Esophagus squamous epithelium (tissue), 5 donors: Measurements from ENCODE around the gene LNP1. TPM values are rescaled to one million over a fixed set of nuclear protein-coding genes. Genes with fewer than 3 reads are reported as not detected.

Source experiments
- DNase-seq: peaks from one replicate; lab custom pipeline; 2025; lab: John Stamatoyannopoulos, UW
- H3K27ac ChIP-seq, 4 donors: fragments of 200-600 bp; sonication (generic); one replicate each; pipeline ENCODE4 v1.5.1; 2016 to 2019; ENCODE audit warnings: mild to moderate bottlenecking in 1 of 4
- H3K27me3 ChIP-seq, 4 donors: fragments of 200-600 bp; sonication (generic); 1 replicate in 3 of 4; 2 replicates in 1 of 4; pipeline versions ENCODE4 v1.5.1 to v1.6.0; 2017 to 2021; ENCODE audit warnings: antibody characterized with exemption in 1 of 4
- H3K36me3 ChIP-seq, 3 donors: fragments of 200-600 bp; sonication (generic); one replicate each; pipeline ENCODE4 v1.5.1; 2016 to 2019
- H3K4me1 ChIP-seq, 3 donors: fragments of 200-600 bp; sonication (generic); one replicate each; pipeline ENCODE4 v1.5.1; 2017 to 2019
- H3K4me3 ChIP-seq, 4 donors: fragments of 200-600 bp; sonication (generic); 1 replicate in 3 of 4; 2 replicates in 1 of 4; pipeline ENCODE4 v1.5.1; 2016 to 2019; ENCODE audit warnings: mild to moderate bottlenecking in 2 of 4, moderate library complexity in 1 of 4
- H3K9me3 ChIP-seq, 3 donors: fragments of 200-600 bp; sonication (generic); one replicate each; pipeline ENCODE4 v1.5.1; 2016 to 2019
- POLR2A ChIP-seq, 4 donors: fragments of 450-650 bp; IDR thresholded peaks; one replicate each; pipeline ENCODE4 v1.6.1; 2017; ENCODE audit warnings: antibody characterized with exemption in 4 of 4, mild to moderate bottlenecking in 4 of 4, moderate library complexity in 3 of 4
- WGBS, 2 donors: methylation state at CpG; one replicate each; pipeline ENCODE4 v1.1.5; 2018; 5-methylcytosine and 5-hydroxymethylcytosine counted together
- intact Hi-C: fragments of 100-400 bp; cut with DNase I; formaldehyde crosslinking; loops from one replicate; pipeline ENCODE4 v1.15.0; 2022
- total RNA-seq, 4 donors: library from RNA; depleted of rRNA; stranded (reverse); fragments of >200 nt; gene quantifications; one replicate each; pipeline ENCODE4 v1.1.0, GENCODE V29; 2016
- TF ChIP-seq, protein P1 (sequence below), 6 experiments: fragments of 450-650 bp in 4 of 6; fragments of 200-600 bp in 2 of 6; sonication (generic) in 2 of 6; IDR thresholded peaks; one replicate each; pipeline ENCODE4 v1.5.1; 2016 to 2019; ENCODE audit warnings: antibody characterized with exemption in 6 of 6, mild to moderate bottlenecking in 4 of 6, moderate library complexity in 4 of 6
- donor health status: DM: yes; HTN: yes; CAD: no.

The LNP1 gene
- total RNA-seq, 4 donors from 2014 or later, result 0.31 to 1.5 (median 0.97) TPM

- H3K36me3 ChIP-seq, result no peaks in the 10 kb centered on the region
- H3K4me3 ChIP-seq, result no peak overlapping the region
- WGBS, 2 donors, result 2 to 6% methylated on average over 3 of the region's 3 CpGs
- intact Hi-C loops, result loop anchor here (5.0 kb wide), 1 partner anchor 129 kb away; no protein-coding TSS in a partner anchor
- H3K9me3 ChIP-seq, result peaks cover 0 to 5% (median 0%) of the 10 kb centered on the region in 3 donors
- no peaks in the 10 kb centered on the region for H3K27me3 ChIP-seq
- no peak overlapping the region for H3K27ac ChIP-seq
- TF ChIP-seq, protein P1, sequence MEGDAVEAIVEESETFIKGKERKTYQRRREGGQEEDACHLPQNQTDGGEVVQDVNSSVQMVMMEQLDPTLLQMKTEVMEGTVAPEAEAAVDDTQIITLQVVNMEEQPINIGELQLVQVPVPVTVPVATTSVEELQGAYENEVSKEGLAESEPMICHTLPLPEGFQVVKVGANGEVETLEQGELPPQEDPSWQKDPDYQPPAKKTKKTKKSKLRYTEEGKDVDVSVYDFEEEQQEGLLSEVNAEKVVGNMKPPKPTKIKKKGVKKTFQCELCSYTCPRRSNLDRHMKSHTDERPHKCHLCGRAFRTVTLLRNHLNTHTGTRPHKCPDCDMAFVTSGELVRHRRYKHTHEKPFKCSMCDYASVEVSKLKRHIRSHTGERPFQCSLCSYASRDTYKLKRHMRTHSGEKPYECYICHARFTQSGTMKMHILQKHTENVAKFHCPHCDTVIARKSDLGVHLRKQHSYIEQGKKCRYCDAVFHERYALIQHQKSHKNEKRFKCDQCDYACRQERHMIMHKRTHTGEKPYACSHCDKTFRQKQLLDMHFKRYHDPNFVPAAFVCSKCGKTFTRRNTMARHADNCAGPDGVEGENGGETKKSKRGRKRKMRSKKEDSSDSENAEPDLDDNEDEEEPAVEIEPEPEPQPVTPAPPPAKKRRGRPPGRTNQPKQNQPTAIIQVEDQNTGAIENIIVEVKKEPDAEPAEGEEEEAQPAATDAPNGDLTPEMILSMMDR (IDR thresholded peaks at IDR 0.05), result peak; percentile 24 to 81 (median 72)
- no peak for TF ChIP-seq POLR2A (IDR thresholded peaks at IDR 0.05)
- DNase-seq, result no peak
- peaks cover 0 to 3% (median 0%) of the 10 kb centered on the region in 3 donors for H3K4me1 ChIP-seq
Observed at GRCh38 chr3:100463002-100463401, 61.7 kb downstream of the LNP1 start.

GRCh38 chr3:100463646-100464155 lies 62.4 kb downstream of the LNP1 start:
- Histone ChIP-seq H3K27me3 (no peaks in the 10 kb centered on the region), H3K9me3 (peaks cover 0 to 5% (median 0%) of the 10 kb centered on the region in 3 donors), H3K4me1 (peaks cover 0 to 3% (median 0%) of the 10 kb centered on the region in 3 donors), H3K4me3 (no peak overlapping the region), H3K36me3 (no peaks in the 10 kb centered on the region), H3K27ac (no peak overlapping the region)
- TF ChIP-seq POLR2A (IDR thresholded peaks at IDR 0.05), result no peak
- TF ChIP-seq, protein P1 (IDR thresholded peaks at IDR 0.05), result no peak
- intact Hi-C loops, result loop anchor here (5.0 kb wide), 1 partner anchor 129 kb away; no protein-coding TSS in a partner anchor
- DNase-seq, result no peak
- WGBS, 2 donors, result 62 to 66% methylated on average over 3 of the region's 3 CpGs

DNA sequence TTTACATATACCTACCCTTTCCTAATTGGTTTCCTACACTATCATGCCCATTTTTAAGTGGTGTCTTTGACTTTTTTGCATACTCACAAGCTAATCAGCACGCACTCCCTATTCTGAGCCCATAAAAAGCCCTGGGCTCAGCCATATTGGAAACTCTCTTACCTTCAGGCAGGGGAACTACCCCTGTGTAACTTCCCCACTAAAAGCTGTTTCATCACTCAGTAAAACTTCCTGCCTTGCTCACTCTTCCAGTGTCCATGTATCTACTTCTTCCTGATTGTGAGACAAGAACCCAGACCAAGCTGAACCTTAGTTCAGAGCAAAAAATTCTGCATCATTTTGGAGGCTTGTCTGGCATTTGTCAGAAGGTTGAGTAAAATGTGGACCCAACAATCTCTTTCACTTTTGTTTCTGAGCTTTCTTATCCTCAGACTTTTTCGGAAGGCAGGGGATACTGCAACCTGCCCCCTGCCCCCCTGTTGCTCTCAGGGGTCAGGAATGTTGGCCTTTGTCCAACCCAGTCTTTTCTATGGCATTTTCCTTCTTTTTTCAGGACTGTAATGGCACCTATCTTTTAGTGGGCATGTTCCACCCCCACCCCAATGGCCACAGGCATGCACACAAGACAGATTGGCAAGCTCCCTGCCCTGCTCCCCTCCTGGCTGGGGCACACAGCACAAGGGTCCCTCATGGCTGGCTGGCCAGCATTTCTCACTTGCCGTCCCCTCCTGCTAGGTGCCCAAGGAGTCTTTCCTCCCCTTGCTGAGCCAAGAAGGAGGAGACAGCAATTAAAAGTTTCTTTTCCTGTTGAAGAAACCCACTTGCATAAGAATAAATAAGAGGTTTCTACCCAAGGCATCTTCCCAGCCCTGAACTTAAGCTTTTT lies 64.8 kb downstream of the LNP1 start:
- Histone ChIP-seq H3K36me3 (no peaks in the 10 kb centered on the region), H3K27ac (no peak overlapping the region), H3K4me3 (no peak overlapping the region), H3K9me3 (peaks cover 0 to 5% (median 0%) of the 10 kb centered on the region in 3 donors), H3K4me1 (peaks cover 0 to 3% (median 0%) of the 10 kb centered on the region in 3 donors), H3K27me3 (no peaks in the 10 kb centered on the region)
- no peak for DNase-seq
- intact Hi-C loops, result no loop called here
- TF ChIP-seq, protein P1 (IDR thresholded peaks at IDR 0.05), result no peak
- no peak for TF ChIP-seq POLR2A (IDR thresholded peaks at IDR 0.05)
- 63 to 88% methylated on average over 3 of the region's 3 CpGs for WGBS, 2 donors

GRCh38 chr3:100467133-100467532 lies 65.8 kb downstream of the LNP1 start:
- TF ChIP-seq, protein P1 (IDR thresholded peaks at IDR 0.05), result no peak
- TF ChIP-seq POLR2A (IDR thresholded peaks at IDR 0.05), result no peak
- WGBS, 2 donors, result 71 to 92% methylated on average over 1 of the region's 1 CpG
- intact Hi-C loops, result no loop called here
- DNase-seq, result no peak
- Histone ChIP-seq H3K27ac (no peak overlapping the region), H3K27me3 (no peaks in the 10 kb centered on the region), H3K36me3 (no peaks in the 10 kb centered on the region), H3K9me3 (peaks cover 0 to 5% (median 0%) of the 10 kb centered on the region in 3 donors), H3K4me3 (no peak overlapping the region), H3K4me1 (peaks cover 0 to 3% (median 0%) of the 10 kb centered on the region in 3 donors)

- Histone ChIP-seq H3K27ac (no peak overlapping the region), H3K4me1 (peaks cover 0 to 3% (median 0%) of the 10 kb centered on the region in 3 donors), H3K36me3 (no peaks in the 10 kb centered on the region), H3K9me3 (peaks cover 0 to 5% (median 0%) of the 10 kb centered on the region in 3 donors), H3K4me3 (no peak overlapping the region), H3K27me3 (no peaks in the 10 kb centered on the region)
- intact Hi-C loops, result no loop called here
- no peak for DNase-seq
- TF ChIP-seq, protein P1 (IDR thresholded peaks at IDR 0.05), result no peak
- no peak for TF ChIP-seq POLR2A (IDR thresholded peaks at IDR 0.05)
- 98 to 100% methylated on average over 2 of the region's 2 CpGs for WGBS, 2 donors
Observed at GRCh38 chr3:100468676-100469075, 67.3 kb downstream of the LNP1 start.
